Stomach (tissue), 9 donors: ENCODE data around the gene FOXJ3. TPM values are rescaled to one million over a fixed set of nuclear protein-coding genes. Genes with fewer than 3 reads are reported as not detected.

Experiments used
- DNase-seq, 2 donors: peaks; one replicate each; pipeline versions ENCODE4 v3.0.0 to v3.0.0-alpha.2; 2013 to 2019
- H3K27ac ChIP-seq, 5 donors: fragments of 200-600 bp in 4 of 5; sonication (generic) in 4 of 5; one replicate each; pipeline ENCODE4 v1.5.1; 2013 to 2019; ENCODE audit warnings: mild to moderate bottlenecking in 1 of 5, moderate library complexity in 1 of 5
- H3K27me3 ChIP-seq, 3 donors: fragments of 200-600 bp; sonication (generic); one replicate each; pipeline ENCODE4 v1.5.1; 2017 to 2019; ENCODE audit warnings: mixed run types in 1 of 3
- H3K36me3 ChIP-seq, 4 donors: fragments of 200-600 bp; sonication (generic); 1 replicate in 3 of 4; 2 replicates in 1 of 4; pipeline ENCODE4 v1.5.1; 2016 to 2019
- H3K4me1 ChIP-seq, 4 donors: fragments of 200-600 bp; sonication (generic); one replicate each; pipeline ENCODE4 v1.5.1; 2016 to 2019
- H3K4me3 ChIP-seq, 4 donors: fragments of 200-600 bp; sonication (generic) in 3 of 4; one replicate each; pipeline ENCODE4 v1.5.1; 2016 to 2019; ENCODE audit warnings: mild to moderate bottlenecking in 1 of 4
- H3K9me3 ChIP-seq, 4 donors: fragments of 200-600 bp; sonication (generic); one replicate each; pipeline ENCODE4 v1.5.1; 2016 to 2019
- CTCF ChIP-seq, 7 experiments: fragments of 450-650 bp in 4 of 7; fragments of 200-600 bp in 3 of 7; sonication (generic) in 3 of 7; IDR thresholded peaks; one replicate each; pipeline ENCODE4 v1.5.1; 2016 to 2019; ENCODE audit warnings: antibody characterized with exemption in 7 of 7, control low read depth in 2 of 7, mild to moderate bottlenecking in 1 of 7
- EP300 ChIP-seq: sonication (generic); formaldehyde crosslinking; IDR thresholded peaks from one replicate; pipeline ENCODE4 v1.6.1; 2017; ENCODE audit warnings: antibody characterized with exemption
- POLR2A ChIP-seq, 4 donors: fragments of 450-650 bp; IDR thresholded peaks; one replicate each; pipeline ENCODE4 v1.6.1; 2016; ENCODE audit warnings: antibody characterized with exemption in 4 of 4, control low read depth in 2 of 4, mild to moderate bottlenecking in 1 of 4, moderate library complexity in 1 of 4
- POLR2AphosphoS5 ChIP-seq, 3 donors: sonication (generic); formaldehyde crosslinking; IDR thresholded peaks; one replicate each; pipeline ENCODE4 v1.6.1; 2016; ENCODE audit warnings: antibody characterized with exemption in 3 of 3
- WGBS, 5 donors: extraction: QIAGEN DNeasy Blood & Tissue Kit in 3 of 5; methylation state at CpG; one replicate each; pipeline versions ENCODE4 v1.1.5 to v1.1.7; 2013 to 2018; 5-methylcytosine and 5-hydroxymethylcytosine counted together
- intact Hi-C: fragments of 100-400 bp; cut with DNase I; formaldehyde crosslinking; loops from one replicate; pipeline ENCODE4 v1.15.1; 2023; ENCODE audit warnings: low total_unique reads
- polyA plus RNA-seq, 3 donors: library from polyadenylated mRNA; stranded (reverse); fragments of 200-250 nt; gene quantifications; one replicate each; pipeline ENCODE4 v1.2.3, GENCODE V29; 2013
- total RNA-seq, 5 donors: library from RNA; depleted of rRNA; stranded (reverse); fragments of >200 nt; gene quantifications; one replicate each; pipeline versions ENCODE4 v1.1.0 to v1.2.3, GENCODE V29; 2014 to 2016
- donor health status: healthy with polysubstance abuse.
- donor health status: Bipolar disorder and iron deficiency.
- donor health status: healthy.

Gene FOXJ3
- total and polyA plus RNA-seq, 8 donors, result 8.3 to 57.3 (median 12.3) TPM

GRCh38 chr1:42148166-42148565, 186.9 kb downstream of the FOXJ3 start:
- DNase-seq, result no peak
- TF ChIP-seq CTCF (IDR thresholded peaks at IDR 0.05) (no peak), POLR2AphosphoS5 (IDR thresholded peaks at IDR 0.05) (no peak), POLR2A (IDR thresholded peaks at IDR 0.05) (no peak), EP300 (no peak)
- no peaks in the 10 kb centered on the region for H3K9me3 ChIP-seq
- peaks cover 0 to 60% (median 23%) of the 10 kb centered on the region in 3 donors for H3K27me3 ChIP-seq
- no peaks in the 10 kb centered on the region for H3K36me3 ChIP-seq
- peaks cover 5 to 11% (median 10%) of the 10 kb centered on the region in 4 donors for H3K4me1 ChIP-seq
- 61 to 75% (median 70%) methylated on average over 1 of the region's 1 CpG for WGBS, 5 donors
- H3K27ac ChIP-seq, result no peak overlapping the region
- no peak overlapping the region for H3K4me3 ChIP-seq
- intact Hi-C loops, result loop anchor here (10.0 kb wide), 1 partner anchor 597 kb away; the partner anchor contains the start of gene CLDN19

GRCh38 chr1:42146626-42147320, 188.3 kb downstream of the FOXJ3 start:
- 15 to 25% (median 23%) methylated on average over 18 to 19 of the region's 19 CpGs for WGBS, 5 donors
- Histone ChIP-seq H3K27ac (no peak overlapping the region), H3K27me3 (peaks cover 0 to 68% (median 23%) of the 10 kb centered on the region in 3 donors), H3K4me1 (peaks cover 0 to 5% (median 0%) of the 10 kb centered on the region in 4 donors), H3K9me3 (no peaks in the 10 kb centered on the region), H3K36me3 (no peaks in the 10 kb centered on the region), H3K4me3 (no peak overlapping the region)
- intact Hi-C loops, result loop anchor here (10.0 kb wide), 1 partner anchor 598 kb away; the partner anchor contains the start of gene CLDN19
- peak; percentile 93 for DNase-seq
- TF ChIP-seq EP300, result no peak
- TF ChIP-seq CTCF (IDR thresholded peaks at IDR 0.05), result peak; percentile 16 to 98 (median 83)
- TF ChIP-seq POLR2A (IDR thresholded peaks at IDR 0.05), result no peak
- TF ChIP-seq POLR2AphosphoS5 (IDR thresholded peaks at IDR 0.05), result peak in 1 of 3 donors; percentile 71

GRCh38 chr1:42145764-42146625, 189.0 kb downstream of the FOXJ3 start:
- TF ChIP-seq POLR2AphosphoS5 (IDR thresholded peaks at IDR 0.05) (no peak), POLR2A (IDR thresholded peaks at IDR 0.05) (peak in 1 of 4 donors; percentile 19)
- no peak overlapping the region for H3K4me3 ChIP-seq
- intact Hi-C loops, result loop anchor here (10.0 kb wide), 1 partner anchor 599 kb away; the partner anchor contains the start of gene CLDN19
- peaks cover 0 to 5% (median 0%) of the 10 kb centered on the region in 4 donors for H3K4me1 ChIP-seq
- DNase-seq, result peak in 1 of 2 donors; percentile 34
- H3K27me3 ChIP-seq, result peaks cover 0 to 76% (median 23%) of the 10 kb centered on the region in 3 donors
- WGBS, 5 donors, result 53 to 59% (median 57%) methylated on average over 31 to 41 of the region's 41 CpGs
- H3K36me3 ChIP-seq, result no peaks in the 10 kb centered on the region
- H3K27ac ChIP-seq, result no peak overlapping the region
- no peaks in the 10 kb centered on the region for H3K9me3 ChIP-seq

- H3K9me3 ChIP-seq, result no peaks in the 10 kb centered on the region
- H3K4me1 ChIP-seq, result peaks cover 0 to 5% (median 0%) of the 10 kb centered on the region in 4 donors
- peak in 1 of 2 donors; percentile 13 for DNase-seq
- no peak overlapping the region for H3K27ac ChIP-seq
- H3K36me3 ChIP-seq, result no peaks in the 10 kb centered on the region
- intact Hi-C loops, result loop anchor here (10.0 kb wide), 1 partner anchor 599 kb away; the partner anchor contains the start of gene CLDN19
- 49 to 73% (median 63%) methylated on average over 7 to 8 of the region's 8 CpGs for WGBS, 5 donors
- peaks cover 0 to 77% (median 23%) of the 10 kb centered on the region in 3 donors for H3K27me3 ChIP-seq
- no peak for TF ChIP-seq POLR2AphosphoS5 (IDR thresholded peaks at IDR 0.05)
- TF ChIP-seq EP300, result no peak
- no peak for TF ChIP-seq CTCF (IDR thresholded peaks at IDR 0.05)
- no peak for TF ChIP-seq POLR2A (IDR thresholded peaks at IDR 0.05)
- no peak overlapping the region for H3K4me3 ChIP-seq
Measured at GRCh38 chr1:42145389-42145716, 189.7 kb downstream of the FOXJ3 start.
